ENCODE results near the gene KLF13.

The KLF13 gene

DNA sequence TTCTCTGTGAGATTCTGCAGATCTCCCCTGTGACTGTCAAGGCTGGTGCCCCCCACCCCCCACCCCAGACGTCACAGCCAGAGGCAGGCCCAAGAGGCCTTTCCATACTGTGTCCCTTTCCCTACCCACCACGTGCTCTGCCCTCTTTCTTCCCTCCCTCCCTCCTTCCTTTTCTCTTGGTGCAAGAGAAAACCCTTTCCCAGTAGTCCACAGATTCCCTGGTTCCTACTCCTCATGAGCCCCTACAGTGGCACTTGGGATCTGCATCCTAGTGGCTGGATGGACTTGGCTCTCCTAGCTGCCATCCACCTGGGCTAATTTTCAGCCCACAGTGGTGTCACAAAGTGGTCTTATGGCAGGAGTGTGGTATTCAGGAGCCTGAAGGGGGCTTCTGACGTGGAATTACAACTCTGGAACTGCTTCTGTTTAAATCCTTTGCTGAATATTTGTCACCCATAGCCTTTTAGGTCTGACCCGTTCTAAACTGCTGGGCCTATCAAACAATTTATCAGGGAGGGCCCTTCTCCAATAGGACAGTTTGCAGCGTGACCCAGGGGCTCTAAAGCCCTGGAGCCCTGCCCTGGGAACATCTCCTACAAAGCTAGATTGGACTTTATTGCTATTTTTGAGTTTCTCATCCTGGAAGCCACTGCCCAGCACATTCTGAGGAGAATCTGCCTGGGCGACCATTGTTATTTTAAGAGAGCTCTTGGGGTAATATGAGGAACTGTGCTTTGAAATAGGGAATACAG lies 35.3 kb downstream of the KLF13 start:
- TF ChIP-seq, protein P1, sequence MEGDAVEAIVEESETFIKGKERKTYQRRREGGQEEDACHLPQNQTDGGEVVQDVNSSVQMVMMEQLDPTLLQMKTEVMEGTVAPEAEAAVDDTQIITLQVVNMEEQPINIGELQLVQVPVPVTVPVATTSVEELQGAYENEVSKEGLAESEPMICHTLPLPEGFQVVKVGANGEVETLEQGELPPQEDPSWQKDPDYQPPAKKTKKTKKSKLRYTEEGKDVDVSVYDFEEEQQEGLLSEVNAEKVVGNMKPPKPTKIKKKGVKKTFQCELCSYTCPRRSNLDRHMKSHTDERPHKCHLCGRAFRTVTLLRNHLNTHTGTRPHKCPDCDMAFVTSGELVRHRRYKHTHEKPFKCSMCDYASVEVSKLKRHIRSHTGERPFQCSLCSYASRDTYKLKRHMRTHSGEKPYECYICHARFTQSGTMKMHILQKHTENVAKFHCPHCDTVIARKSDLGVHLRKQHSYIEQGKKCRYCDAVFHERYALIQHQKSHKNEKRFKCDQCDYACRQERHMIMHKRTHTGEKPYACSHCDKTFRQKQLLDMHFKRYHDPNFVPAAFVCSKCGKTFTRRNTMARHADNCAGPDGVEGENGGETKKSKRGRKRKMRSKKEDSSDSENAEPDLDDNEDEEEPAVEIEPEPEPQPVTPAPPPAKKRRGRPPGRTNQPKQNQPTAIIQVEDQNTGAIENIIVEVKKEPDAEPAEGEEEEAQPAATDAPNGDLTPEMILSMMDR (IDR thresholded peaks at IDR 0.05; ENCODE audit: low read depth, low read length) = no peak
- H3K4me3 ChIP-seq (replicated peaks in 1 of 2; ENCODE audit: low read depth in 2 of 2, low read length in 2 of 2) = no peak overlapping the region
- peak in 1 of 2 donors; percentile 31 for DNase-seq (ENCODE audit: low read depth in 2 of 2)

DNA sequence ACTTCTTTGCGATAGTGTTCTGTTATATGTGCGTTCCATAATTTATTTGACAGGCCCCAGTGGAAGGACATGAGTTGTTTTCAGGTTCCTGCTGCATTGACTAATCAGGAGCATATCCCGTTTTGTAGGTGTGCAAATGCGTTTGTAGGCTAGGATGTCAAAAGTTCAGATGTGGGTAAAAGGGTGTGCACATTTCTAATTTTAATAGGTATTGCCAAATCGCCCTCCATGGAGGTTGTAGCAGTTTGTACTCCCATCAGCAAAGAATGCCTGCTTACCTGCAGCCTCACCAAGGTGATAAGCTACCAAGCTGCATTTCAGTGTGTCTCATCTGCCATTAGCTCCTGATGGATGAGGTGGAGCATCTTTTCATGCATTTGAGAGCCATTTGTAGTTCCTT lies 36.3 kb downstream of the KLF13 start:
- no peak overlapping the region for H3K4me3 ChIP-seq (replicated peaks in 1 of 2; ENCODE audit: low read depth in 2 of 2, low read length in 2 of 2)

DNA sequence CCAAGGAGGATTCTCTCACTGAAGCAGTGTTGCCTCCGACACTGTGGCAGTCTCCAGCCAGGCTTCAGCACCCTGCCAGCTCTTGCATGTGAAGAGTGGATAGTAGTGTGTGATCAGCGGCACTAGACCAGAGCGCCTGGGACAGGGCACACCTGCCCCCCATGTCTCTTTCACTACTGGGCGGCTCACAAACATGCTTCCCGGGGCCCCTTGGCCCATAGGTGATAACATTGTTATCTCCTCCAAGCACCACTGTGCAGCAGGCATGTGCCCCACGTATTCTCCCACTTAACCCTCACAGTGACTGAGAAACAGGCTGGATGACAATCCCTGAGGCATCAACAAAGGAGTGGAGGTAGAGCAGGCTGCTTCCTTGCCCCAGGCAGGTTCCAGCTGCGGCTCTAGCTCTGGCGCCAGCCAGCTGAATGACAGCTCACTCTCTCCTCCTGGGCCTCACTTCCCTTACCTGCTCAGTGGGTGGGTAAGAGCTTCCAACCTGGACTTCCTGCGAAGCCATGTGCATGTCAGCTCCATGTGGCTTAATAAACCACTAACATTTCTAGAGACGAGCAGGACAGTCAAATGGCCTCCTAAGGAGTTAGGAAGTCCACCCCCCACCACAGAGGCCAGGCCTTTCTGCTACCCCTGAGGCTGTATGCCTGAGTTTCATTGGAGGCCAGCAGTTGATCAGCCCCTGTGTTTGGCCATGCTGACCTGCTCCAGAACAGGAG lies 37.8 kb downstream of the KLF13 start:
- DNase-seq (ENCODE audit: low read depth in 2 of 2) = no peak
- H3K4me3 ChIP-seq (replicated peaks in 1 of 2; ENCODE audit: low read depth in 2 of 2, low read length in 2 of 2) = no peak overlapping the region
- TF ChIP-seq, protein P1 (IDR thresholded peaks at IDR 0.05; ENCODE audit: low read depth, low read length) = no peak

More for the DNA sequence above, 36.3 kb downstream of the KLF13 start:
- no peak for DNase-seq (ENCODE audit: low read depth in 2 of 2)
- TF ChIP-seq, protein P1 (IDR thresholded peaks at IDR 0.05; ENCODE audit: low read depth, low read length) = no peak

DNA sequence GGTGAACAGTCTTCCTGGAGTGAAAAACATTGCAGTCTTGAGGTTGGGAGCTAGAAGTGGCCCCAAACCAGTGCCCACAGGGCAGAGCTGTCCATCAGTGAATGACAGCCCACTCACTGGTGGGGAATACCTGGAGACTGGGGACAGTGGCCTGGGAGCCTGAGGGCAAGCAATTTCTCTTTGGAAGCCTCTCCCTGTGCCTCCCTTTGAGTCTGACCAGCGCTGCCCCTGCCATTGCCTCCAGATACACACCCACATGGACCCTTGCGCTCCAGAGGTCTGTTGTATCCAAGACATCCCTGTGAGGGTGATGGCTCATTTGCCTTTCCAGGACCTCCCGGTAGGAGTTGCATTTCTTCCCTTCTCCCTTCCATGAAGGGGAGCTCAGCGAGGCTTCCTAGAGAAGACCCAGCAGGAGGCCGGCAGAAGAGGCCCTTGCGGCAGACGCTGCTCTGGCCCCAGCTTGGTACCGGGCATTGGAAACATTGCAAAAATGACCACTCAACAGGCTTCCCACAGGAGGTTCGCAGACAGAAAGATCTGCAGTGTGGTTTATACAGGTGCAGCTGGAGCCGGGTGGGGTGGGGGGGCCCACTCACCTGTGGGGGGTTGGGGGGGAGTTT lies 38.5 kb downstream of the KLF13 start:
- H3K4me3 ChIP-seq (replicated peaks in 1 of 2; ENCODE audit: low read depth in 2 of 2, low read length in 2 of 2) = no peak overlapping the region
- TF ChIP-seq, protein P1 (IDR thresholded peaks at IDR 0.05; ENCODE audit: low read depth, low read length) = no peak
- DNase-seq (ENCODE audit: low read depth in 2 of 2) = no peak

DNA sequence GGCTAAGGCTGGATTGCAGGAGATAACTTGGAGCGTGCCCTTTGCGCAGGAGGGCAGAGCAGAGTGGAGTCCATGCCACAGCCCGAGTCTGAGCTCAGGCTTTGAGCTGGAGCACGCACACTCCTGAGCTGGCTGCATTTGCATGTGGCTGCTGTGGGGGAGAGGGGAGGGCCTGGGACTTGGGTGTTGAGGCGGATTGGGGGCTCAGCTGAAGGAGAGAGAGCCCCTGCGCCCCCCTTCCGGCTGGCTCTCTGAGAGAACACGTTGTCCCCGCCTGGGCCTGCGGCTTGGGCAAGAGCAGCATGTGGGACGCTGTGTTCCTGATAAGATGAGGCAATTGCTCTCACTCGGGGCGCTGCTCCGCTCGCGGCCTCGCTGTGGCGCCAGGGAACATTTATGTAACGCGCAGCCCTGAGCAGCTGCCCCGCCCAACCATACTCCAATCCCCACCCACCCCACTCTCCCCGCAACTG lies 39.1 kb downstream of the KLF13 start:
- TF ChIP-seq, protein P1 (IDR thresholded peaks at IDR 0.05; ENCODE audit: low read depth, low read length) = peak; percentile 54
- peak; percentile 93 to 94 for DNase-seq (ENCODE audit: low read depth in 2 of 2)
- peak overlapping the region in 1 of 2 donors; percentile 21 for H3K4me3 ChIP-seq (replicated peaks in 1 of 2; ENCODE audit: low read depth in 2 of 2, low read length in 2 of 2)

DNA sequence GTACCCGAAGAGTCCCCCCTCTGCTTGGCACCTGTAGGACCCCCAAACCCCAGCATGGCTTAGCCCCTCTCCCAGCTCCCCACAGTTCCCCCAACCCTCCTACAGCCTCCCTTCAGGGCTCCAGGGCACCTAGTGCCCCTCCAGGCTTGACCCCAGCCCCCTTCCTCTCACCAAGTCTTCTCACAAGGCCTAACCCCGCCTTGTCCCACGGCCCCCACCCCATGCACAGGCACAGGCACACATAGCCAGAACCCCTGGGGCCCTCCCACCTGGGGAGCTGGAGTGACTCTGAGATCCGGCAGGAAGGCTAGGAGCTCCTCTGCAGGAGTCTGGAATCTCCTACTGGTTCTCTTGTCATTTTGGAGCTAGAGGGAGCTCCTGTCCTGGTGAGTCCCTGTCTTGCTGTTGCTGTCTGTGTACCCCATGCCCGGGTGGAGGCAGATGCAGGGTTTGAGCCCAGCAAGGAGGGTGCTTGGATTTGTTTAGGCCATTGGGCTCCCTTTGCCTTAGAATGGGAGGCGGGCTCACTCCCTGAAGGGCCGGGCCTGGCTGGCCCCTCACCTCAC lies 39.6 kb downstream of the KLF13 start:
- peak; percentile 44 to 53 for DNase-seq (ENCODE audit: low read depth in 2 of 2)
- TF ChIP-seq, protein P1 (IDR thresholded peaks at IDR 0.05; ENCODE audit: low read depth, low read length) = peak; percentile 4
- peak overlapping the region in 1 of 2 donors; percentile 21 for H3K4me3 ChIP-seq (replicated peaks in 1 of 2; ENCODE audit: low read depth in 2 of 2, low read length in 2 of 2)
